NT2/D1 (cell line): Measurements from ENCODE around the gene APOBEC3G.
"Not testable (repeated sequence)": the region's sequence is repeated elsewhere in the genome, so short reads cannot be mapped to it uniquely, and the experiment has no call there.

Experiments used
- YY1 ChIP-seq: IDR thresholded peaks from 2 replicates; pipeline ENCODE4 v1.6.1; 2011; ENCODE audit not compliant: insufficient read length, insufficient read depth
- ZNF274 ChIP-seq: IDR thresholded peaks from 2 replicates; pipeline ENCODE4 v1.6.1; 2011; ENCODE audit warnings: mild to moderate bottlenecking, low read depth, low read length

- TF ChIP-seq ZNF274, YY1: not testable (repeated sequence)
Measured at GRCh38 chr22:39031434-39032295, 45.4 kb upstream of the APOBEC3G start.
